HG03196 (cell line): ENCODE data around the gene PCSK2.
"Not testable (repeated sequence)": the region's sequence is repeated elsewhere in the genome, so short reads cannot be mapped to it uniquely, and the experiment has no call there.

Experiments
- ATAC-seq: cut with Tn5 transposase; IDR thresholded peaks from one replicate; pipeline ENCODE4 v1.9.1; 2021; ENCODE audit not compliant: unreplicated experiment

Gene PCSK2

DNA sequence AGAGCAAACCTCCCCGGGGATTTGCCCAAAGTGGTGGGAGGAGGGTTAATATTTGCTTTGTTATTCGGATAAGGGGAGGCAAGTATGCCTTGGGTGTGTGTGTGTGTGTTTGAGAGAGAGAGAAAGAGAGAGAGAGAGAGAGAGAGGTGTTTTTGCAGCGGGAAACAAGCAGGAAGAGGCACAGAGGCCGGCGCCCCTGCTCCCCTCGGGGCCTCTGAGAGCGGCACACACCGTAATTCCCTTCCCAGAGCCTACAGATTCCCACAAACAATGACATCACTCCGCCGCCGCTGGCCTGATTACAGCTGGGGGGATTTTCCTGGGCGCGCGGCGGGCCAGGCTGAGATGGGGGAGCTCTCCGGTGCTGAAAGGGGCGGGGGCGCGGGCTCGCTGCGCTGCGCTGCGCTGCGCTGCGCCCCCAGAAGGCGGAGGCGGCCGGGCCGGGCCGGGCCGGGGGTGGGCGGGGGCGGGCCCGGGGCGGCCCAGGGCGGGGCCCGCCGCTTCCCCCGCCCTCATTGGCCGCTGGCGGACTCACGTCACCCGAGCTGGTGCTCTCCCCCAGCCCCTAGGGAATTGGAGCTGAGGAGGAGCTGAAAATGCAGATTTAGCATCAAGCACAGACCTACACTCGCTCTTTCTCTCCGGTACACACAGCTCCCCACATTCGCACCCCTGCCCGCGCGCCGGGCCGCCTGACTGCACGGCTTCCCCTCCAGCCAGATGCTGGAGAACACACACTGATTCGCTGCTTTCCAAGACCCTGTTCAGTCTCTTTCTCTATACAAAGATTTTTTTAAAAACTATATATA, at the start of gene PCSK2:
Gene PCSK2 (plus strand): TSS at position 631 of the 809 bp plus-strand sequence. CDS start 266 bp downstream, outside the sequence.
- no peak for ATAC-seq

- ATAC-seq, result no peak
Observed at GRCh38 chr20:17177341-17177740, 49.5 kb upstream of the PCSK2 start.

DNA sequence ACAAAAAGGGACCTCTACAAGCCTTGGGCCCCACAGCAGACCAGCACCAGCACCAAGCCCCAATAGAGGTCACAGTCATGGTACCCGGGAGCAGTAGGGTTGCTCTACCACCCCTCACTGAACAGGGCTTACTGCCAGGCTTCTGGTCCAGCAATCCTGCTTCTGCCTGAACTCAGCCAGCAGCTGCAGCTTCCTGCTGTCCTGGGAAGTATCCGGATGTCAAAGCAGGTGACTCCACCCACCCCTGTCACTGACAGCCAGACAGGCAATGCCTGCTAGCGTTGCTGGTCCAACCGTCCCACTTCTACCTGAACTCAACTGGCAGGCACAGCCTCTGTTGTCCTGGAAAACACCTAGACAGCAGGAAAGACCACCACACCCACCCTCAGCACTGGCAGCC, 47.0 kb upstream of the PCSK2 start:
- no peak for ATAC-seq

- no peak for ATAC-seq
Observed at GRCh38 chr20:17189976-17190695, 36.7 kb upstream of the PCSK2 start.

- ATAC-seq, result no peak
Observed at GRCh38 chr20:17197041-17197440, 29.8 kb upstream of the PCSK2 start.

GRCh38 chr20:17202030-17202429, 24.8 kb upstream of the PCSK2 start:
- ATAC-seq, result no peak

- no peak for ATAC-seq
Observed at GRCh38 chr20:17202673-17203072, 24.2 kb upstream of the PCSK2 start.

- ATAC-seq, result no peak
Observed at GRCh38 chr20:17205084-17205813, 21.6 kb upstream of the PCSK2 start.

DNA sequence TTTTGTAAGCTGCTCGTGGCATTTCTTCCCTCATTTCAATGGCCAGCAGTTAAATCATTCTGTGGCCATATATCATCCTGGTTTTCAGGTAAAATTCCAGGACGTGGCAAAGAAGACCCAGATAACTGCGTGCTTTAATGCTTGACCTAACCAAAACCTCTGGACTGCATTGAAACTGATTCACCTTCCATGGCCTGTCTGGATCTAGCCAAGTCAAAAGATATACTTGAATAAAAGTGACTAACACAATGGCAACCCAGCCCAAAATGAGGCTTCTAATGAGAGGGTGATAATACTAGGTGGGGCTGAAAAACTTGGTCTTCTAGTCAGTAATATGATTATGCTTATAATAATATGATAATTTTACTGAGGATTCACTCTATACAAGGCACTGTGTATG, 16.5 kb upstream of the PCSK2 start:
- ATAC-seq, result no peak

- no peak for ATAC-seq
Observed at GRCh38 chr20:17210983-17211382, 15.9 kb upstream of the PCSK2 start.

- no peak for ATAC-seq
Observed at GRCh38 chr20:17215167-17215566, 11.7 kb upstream of the PCSK2 start.

- ATAC-seq, result not testable (repeated sequence)
Observed at GRCh38 chr20:17219856-17220255, 7.0 kb upstream of the PCSK2 start.

- ATAC-seq, result no peak
Observed at GRCh38 chr20:17223553-17223952, 3.3 kb upstream of the PCSK2 start.

GRCh38 chr20:17225851-17226409, 910 bp upstream of the PCSK2 start:
- ATAC-seq, result no peak

GRCh38 chr20:17227219-17227575, 357 bp downstream of the PCSK2 start:
- ATAC-seq, result no peak

GRCh38 chr20:17227669-17228623, 1.1 kb downstream of the PCSK2 start:
- no peak for ATAC-seq

GRCh38 chr20:17228624-17229061, 1.8 kb downstream of the PCSK2 start:
- no peak for ATAC-seq

- no peak for ATAC-seq
Observed at GRCh38 chr20:17229256-17229655, 2.4 kb downstream of the PCSK2 start.

DNA sequence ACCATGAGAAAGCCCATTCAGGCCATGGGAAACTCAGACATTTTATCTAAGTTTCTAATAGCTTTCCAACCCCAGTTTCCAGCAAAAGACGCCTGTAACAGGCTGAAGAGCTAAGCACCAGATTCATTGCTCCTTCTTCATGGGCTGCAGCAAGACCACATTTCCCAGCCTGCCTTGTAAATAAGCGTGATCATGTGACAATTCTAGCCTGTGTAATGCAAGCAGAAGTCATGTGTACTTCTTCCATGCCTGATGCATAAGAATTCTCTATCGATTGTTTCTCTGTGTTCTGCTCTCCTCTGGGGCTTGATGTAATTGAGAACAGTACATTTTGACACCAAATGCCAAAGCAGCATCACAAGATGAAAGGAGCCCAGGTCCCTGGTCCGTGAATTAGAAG, 6.8 kb downstream of the PCSK2 start:
- ATAC-seq, result no peak

DNA sequence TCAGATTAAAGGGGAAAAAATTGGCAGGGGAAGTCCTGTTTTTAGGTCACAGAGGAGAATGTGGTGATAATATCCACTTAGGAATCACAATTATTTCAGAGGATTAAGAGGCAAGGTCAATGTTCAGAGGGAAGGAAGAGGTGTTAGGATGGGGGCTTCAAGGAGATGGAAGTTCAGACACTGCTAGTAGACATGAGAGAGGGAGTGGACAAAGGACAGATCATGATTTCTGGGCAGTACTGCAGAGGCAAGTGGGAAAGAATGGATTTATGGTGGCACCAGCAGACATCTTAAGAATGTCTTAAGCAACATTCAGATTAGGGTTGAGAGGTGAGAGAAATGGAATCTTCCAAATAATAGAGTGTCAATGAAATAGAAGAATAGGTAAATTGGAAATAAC, 9.9 kb downstream of the PCSK2 start:
- ATAC-seq, result no peak
